Measurements from ENCODE around the gene RNF150. TPM values are rescaled to one million over a fixed set of nuclear protein-coding genes. Genes with fewer than 3 reads are reported as not detected.

The RNF150 gene
- total RNA-seq, 1 donor from 2014 or later = 28.5 TPM

DNA sequence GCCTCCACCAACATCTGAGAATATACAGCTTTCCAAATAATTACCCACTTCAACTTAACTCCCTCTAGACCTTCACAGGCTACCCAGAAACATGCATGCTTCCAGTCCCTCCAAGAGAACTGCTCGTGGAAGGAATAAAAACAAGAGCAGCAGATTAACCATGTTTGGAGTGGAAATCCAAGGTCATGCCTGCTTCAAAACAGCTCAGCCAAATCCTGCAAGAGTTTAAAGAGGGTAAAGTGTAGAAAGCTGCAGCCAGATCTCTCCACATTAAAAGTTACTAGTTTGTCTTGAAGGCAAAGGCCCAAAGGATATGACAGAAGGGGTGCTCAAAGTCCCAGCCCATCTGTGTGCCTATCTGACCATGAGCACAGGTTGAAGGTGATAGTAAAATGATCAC lies 139.3 kb downstream of the RNF150 start:
- no peak for FAIRE-seq

DNA sequence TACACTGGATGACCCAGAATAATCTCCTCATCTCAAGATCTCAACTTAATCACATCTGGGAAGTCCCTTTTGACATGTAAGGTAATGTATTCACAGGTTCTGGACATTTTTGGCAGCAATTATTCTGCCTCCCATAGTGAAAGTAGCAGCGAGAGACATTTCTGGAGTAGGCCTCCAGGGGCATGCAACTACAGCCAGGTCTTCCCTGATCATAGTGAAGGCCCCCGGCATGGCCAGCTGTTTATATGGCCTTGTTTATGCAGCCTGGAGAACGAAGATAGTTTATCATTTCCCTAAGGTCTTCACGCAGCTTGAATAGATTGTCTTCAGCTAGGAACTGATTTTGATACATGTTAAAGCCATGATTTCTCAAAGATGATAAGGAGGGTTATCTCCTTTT lies 139.9 kb downstream of the RNF150 start:
- DNase-seq (ENCODE audit: low spot score in 2 of 2) (no peak), FAIRE-seq (no peak)

More for the DNA sequence above, 139.3 kb downstream of the RNF150 start:
- DNase-seq (ENCODE audit: low spot score in 2 of 2) = no peak

DNA sequence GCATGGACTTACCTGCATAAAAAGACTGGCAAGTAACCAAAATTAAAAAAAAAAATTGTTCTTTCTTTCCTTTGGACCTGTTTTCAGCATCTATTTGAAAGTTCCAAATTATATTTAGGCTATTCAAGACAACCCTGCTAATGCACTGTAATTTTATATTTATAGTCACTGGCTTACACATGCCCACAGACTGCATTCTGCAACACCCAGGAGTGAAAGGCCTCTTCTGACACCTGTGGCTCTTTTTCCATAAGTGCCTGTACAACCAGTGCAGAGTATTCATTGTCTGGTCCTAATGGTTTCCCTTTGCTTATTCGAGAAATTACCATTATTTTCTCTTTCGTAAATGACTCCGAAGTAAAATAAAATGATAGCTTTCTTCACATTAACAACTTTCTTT lies 143.3 kb downstream of the RNF150 start:
- FAIRE-seq (no peak), DNase-seq (ENCODE audit: low spot score in 2 of 2) (no peak)

DNA sequence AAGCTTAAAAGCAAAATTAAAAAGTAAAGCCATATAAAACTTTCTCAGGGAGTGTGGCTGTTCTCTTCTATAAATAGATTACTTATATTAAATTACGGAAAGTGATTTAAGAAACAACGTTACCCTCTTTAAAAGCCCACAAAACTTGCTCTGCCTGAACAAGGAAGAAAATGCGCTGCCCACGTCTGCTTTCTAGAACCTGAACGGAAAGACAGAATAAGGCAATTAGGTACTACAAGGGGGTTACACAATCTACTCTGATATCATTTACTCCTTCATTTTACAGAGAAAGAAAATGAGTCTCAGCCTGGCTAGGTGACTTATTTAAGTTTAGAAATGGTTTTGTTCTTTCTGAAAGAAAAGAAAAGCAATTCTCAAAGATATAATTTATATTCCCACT lies 147.2 kb downstream of the RNF150 start:
- FAIRE-seq = no peak

DNA sequence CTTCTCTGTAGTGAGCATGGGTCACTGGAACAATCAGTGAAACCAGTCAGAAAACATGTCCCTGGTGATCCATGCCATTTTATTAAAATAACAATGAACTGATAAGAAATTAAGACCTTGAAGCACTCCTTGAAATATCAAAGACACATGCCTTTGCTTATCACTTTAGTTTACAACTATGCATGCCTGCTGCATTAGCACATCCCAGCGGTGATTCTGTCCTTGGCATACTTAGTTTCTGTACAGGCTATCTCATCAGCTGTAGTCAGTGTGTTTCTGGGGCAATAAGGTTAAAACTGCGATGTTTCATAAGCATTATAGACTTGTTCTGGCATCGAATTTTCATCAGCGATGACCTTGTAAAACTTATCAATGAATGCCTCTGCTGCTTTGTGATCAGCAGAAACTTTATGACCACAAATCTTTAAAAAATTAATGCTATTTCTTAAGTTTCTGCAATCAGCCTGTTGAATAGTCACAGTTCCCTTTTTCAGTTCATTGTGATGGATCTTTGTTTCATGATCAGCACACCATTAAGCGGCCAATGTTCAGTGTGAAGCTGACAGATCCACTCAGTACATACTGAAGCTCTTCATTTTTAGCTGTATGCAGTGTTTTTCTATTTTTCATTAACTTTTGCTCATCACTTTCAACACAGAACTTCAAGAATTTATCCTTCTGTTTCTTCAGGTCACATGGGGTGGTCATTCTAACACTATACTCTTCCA lies 150.5 kb downstream of the RNF150 start:
- DNase-seq (ENCODE audit: low spot score in 2 of 2) (no peak), FAIRE-seq (no peak)

More for the DNA sequence above, 147.2 kb downstream of the RNF150 start:
- DNase-seq (ENCODE audit: low spot score in 2 of 2) = no peak

DNA sequence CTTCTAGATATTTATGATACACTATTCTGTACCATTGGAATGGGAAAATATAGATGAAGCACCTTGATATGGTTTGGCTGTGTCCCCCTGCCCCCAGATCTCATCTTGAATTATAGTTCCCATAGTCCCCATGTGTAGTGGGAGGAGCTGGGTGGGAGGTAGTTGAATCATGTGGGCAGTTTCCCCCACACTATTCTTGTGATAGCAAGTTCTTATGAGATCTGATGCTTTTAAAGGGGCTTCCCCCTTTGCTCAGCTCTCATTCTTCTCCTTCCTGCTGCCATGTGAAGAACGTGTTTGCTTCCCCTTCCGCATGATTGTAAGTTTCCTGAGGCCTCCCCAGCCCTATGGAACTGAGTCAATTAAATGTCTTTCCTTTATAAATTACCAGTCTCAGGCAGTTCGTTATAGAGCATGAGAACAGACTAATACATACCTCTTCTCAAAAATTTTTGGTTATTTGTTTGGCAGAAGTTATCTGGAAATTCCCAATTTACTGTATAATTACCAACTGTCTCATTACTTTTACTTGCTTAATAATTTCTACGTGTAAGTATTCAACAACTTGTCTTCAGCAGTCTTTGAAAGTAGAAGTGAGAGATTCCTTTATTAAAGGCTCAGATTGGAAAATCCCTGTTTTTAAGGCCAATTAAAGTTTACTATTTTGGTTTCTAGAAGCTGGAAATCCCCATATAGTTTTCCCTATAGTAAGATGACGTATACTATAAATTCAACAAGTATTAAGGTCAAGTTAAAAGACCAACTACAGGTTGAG lies 152.7 kb downstream of the RNF150 start:
- FAIRE-seq = no peak
- DNase-seq (ENCODE audit: low spot score in 2 of 2) = no peak

DNA sequence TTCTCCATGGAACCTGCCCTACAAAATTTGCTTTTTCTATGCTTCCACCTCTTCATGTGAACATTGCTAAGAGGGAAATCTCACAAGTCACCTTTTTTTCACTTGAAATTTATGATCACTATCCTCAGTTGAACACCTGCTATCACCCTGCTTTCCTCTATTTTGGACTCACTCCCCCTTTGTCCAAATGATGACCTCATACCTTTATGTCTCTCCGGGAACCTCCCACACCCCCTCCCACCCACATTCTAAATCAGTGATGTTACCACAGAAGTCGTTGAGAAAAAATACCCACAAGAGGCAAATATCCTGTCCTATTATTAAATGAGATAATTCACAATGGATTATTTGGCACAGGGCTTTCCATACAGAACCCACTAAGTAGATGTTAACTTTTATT lies 156.5 kb downstream of the RNF150 start:
- FAIRE-seq = no peak
- DNase-seq (ENCODE audit: low spot score in 2 of 2) = no peak

DNA sequence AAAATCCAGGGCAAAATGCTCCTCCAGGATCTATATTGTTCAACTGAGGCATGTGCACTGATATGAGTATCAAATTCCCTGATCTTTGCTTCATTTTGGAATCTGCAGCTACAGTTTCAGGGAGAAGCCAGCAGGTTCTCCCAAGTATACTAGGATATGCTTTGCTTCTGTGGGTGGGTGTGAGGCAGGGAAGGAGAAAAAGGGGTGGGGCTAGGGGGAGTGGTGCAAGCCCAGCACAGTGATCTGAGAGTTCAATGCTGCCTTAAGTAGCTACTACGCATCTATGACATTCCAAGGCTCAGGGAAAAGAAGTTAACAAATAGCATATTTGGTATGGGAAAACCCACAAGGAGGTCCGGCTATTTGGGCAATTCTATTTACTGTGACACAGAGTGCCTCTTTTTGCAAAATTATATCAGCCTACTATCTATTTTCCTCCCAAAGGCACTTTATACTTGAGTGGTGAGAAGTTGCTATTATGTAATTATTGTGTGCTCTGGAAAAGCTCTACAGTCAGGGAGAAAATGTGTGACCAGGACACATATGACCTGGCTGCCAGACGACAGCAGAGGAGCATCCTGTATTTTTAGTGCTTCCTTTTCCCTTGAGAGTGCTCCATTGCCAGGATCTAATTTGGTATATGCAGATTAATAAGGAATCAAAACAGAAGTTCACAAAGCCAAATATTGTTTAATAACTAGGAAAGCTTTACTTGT lies 162.0 kb downstream of the RNF150 start:
- DNase-seq (ENCODE audit: low spot score in 2 of 2) (no peak), FAIRE-seq (no peak)

DNA sequence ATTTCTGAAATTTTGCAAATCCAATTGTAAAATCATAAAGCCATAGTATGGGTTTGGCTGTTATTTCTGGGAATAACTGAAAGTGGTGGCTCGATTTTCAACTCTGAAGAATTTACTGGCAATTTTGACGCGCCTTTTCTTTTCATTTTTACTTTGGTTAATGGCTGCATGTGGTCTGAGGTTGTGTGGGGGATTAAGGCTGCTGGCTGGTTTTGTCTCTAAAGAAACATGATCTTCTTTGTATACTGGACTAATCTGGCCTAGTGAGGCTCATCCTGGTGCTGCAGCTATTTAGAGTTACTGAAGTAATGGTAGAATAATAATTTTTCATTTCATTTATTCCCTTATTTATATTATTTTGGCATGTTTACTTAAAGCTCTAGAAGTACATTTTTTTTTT lies 164.0 kb downstream of the RNF150 start:
- DNase-seq (ENCODE audit: low spot score in 2 of 2) (no peak), FAIRE-seq (no peak)

DNA sequence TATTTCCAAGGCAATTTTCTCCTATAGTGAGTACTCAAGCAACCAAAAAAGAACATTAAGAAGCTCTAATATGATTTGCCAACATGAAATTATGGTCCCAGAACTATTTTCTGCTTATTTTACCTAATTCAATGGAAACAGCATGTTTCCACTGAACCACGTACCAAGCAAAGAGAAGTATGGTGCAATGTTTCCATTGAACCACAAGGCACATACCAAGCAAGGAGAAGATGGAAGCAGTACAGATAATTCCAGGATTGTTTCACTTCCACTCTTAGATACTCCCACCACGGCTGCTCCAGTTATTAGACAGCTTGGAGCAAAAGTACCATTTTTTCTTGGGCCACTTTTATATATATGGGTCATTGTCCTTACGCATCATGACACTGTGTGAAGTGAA lies 164.9 kb downstream of the RNF150 start:
- DNase-seq (ENCODE audit: low spot score in 2 of 2) (no peak), FAIRE-seq (no peak)

DNA sequence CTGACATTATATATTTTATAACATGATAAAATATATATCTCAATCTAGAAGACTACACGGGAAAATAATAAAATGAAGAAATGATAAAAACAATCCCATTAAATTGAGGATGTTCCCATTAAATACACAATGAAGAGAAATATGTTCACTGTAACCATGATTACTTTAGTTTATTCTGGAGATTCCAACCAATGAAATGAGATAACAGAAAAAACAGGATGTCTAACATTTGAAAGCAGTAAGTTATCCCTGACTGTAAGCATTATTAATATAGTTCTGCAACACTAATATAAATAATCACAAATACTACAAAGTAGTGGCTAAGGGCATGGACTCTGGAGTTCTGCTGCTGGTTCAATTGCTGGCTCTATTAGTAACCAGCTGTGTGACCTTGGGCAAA lies 169.4 kb downstream of the RNF150 start:
- DNase-seq (ENCODE audit: low spot score in 2 of 2) = no peak
- FAIRE-seq = no peak

DNA sequence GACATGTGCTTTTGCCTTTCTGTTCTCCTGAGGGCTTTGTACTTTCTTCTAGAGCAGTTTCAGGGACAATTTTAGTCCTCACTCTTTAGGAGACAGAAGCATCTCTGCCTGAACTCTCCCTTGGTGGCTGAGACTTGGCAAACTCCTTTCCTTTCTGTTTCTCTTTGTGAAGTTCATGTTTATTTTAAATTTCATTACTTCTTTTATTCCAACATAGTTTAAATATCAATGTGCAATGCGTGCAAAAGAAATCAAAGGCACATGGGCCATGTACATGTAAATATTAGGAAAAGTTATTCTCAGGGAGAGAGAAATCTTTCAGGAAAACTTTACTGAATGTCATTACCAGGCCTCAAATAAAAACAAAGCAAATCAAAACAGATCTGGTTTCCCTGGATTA lies 177.6 kb downstream of the RNF150 start:
- FAIRE-seq = no peak
- no peak for DNase-seq (ENCODE audit: low spot score in 2 of 2)

DNA sequence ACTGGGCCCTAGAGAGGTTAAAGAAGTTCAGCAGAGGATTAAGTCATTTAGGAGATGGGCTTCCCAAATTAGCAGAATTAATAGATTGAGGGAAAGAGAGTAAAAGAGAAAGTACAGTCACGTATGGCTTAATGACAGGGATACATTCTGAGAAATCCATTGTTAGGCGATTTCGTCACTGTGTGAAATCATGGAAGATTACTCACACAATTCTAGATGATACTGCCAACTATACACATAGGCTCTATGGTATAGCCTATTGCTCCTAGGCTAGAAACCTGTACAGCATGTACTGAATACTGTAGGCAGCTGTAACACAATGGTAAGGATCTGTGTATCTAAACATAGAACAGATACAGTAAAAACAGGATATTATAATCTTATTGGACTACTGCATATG lies 180.6 kb downstream of the RNF150 start:
- no peak for DNase-seq (ENCODE audit: low spot score in 2 of 2)
- no peak for FAIRE-seq

DNA sequence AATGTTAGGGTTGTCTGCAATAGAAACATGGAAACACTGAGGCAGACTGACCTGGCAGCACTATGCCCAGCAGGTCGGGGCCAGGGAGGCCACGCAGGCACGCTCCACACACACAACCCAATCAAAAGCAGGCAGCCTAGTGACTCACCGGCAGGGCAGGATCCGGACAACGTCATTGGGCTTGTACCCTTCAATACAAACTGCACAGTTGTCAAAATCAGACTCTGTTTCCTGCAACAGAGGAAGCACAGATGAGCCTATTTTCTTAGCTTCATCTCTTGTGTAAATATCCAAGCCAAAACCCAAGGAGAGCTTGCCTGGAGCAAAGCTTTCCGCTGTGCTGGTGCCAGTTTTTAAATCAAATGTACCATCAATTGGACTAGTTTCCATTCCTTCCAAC lies 185.8 kb downstream of the RNF150 start:
- DNase-seq (ENCODE audit: low spot score in 2 of 2) (no peak), FAIRE-seq (no peak)

DNA sequence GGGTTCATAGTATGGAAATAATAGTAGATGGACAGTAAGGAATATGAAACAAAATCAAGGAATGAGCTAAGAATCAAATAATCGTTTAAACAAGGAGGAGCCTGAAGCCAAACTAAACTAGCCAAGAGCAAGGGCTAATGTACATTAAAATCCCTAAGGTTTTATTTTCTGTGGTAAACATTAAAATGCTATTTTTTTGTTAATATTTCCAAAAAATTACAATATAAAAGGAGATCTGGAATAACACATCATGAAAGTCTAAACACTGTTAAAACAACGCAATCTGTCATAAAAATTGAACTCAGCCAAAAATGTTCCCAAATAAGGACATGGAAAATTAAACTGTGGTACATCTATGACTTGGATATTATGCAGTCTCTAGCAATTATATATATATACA lies 188.2 kb downstream of the RNF150 start:
- DNase-seq (ENCODE audit: low spot score in 2 of 2) (no peak), FAIRE-seq (no peak)

DNA sequence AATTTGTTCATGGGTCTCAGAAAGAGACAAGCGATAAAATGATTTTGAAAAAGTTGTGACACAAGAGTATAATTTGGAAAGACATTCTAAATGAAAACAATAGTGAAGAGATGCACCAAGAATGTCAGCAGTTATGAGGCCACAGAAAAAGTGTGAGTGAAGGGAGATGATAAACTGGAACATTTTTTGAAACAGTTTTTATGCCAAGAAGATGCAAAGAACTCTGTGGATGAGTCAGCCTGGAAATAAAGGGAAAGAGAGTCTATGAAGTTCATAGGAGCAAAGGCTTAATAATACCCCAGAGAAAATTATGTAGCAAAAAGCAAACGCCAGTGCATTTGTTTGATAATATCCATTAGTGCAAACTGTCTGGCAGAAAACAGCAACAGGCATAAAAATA lies 188.7 kb downstream of the RNF150 start:
- FAIRE-seq = no peak

DNA sequence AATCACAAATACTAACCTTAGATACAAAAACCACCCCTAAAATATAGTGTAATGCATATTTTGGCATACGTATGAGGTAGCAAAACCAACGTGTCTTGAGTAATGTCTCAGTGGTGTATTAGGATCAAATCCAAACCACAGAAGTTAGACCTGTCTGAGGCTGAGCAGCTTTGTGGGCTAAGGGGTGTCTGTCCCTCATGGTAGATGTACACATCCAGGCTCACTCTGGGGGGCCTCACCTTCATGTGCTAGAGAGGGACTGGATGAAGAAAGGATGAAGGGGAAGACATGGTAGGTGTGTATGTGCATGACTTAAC lies 189.1 kb downstream of the RNF150 start:
- FAIRE-seq (no peak), DNase-seq (ENCODE audit: low spot score in 2 of 2) (no peak)

More for the DNA sequence above, 188.7 kb downstream of the RNF150 start:
- no peak for DNase-seq (ENCODE audit: low spot score in 2 of 2)

DNA sequence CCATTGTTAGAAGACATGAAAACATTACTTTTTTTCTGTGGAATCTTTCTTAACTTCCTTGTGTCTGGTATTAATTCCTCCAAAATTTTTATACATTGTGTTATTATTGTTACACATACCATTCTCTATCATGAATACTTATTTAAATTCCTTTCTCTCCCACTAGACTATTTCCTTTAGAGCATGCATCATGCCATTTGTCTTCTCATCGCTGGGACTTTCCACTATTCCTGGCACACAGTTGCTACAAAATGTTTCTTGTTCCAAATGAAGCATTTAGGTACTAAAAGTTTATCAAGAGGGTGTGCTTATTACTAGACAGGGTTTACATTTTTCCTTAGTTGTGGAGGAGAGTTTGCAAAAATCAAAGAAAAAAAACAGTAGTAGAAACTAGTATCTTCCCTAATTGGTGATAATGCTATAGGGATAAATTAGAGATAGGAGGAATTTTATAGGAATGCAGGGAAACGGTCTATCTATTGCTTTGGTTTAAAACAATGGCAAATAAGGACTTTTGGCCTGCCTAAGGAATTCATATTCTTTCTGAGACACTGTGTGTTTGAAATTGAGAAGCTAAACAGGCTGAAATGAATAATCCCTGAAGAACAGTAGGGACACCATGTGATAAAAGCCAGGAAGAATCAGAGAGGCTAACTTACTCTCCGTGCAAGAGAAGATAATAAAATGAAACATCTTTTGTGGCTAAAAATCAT lies 189.6 kb downstream of the RNF150 start:
- DNase-seq (ENCODE audit: low spot score in 2 of 2) (no peak), FAIRE-seq (no peak)

DNA sequence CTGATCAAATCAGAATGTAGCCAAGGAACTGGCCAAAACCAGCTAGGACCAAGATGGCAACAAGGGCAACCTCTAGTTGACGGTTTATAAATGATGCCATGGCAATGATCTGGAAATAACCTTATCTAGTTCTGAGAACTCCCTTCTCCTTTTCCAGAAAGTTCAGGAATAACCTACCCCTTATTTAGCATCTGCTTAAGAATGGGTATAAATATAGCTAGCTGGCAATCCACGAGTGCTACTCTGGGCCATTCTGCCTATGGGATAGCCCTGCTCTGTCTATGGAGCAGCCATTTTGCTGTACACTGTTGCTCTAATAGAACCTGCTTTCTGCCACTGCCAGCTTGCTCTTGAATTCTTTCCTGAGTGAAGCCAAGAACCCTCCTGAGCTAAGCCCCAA lies 192.7 kb downstream of the RNF150 start:
- FAIRE-seq (no peak), DNase-seq (ENCODE audit: low spot score in 2 of 2) (no peak)

DNA sequence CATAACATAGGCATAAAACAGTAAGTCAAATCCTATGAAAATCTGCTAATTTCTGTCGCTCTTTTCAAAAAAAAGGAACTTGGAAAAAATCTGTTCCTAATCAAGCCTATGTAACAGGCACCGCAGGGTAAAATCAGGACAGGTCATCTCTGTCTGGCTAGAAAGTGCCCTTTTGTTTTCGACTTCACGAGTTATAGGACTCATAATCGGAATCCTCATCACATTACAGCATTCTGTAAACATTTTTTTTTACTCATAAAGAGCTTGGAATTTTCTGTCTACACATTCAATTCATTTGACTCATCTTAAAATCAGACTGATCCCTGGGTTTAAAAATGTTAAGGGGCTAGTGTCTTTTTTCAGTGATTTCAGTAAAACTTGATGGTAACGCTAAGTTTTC lies 195.4 kb downstream of the RNF150 start:
- FAIRE-seq (no peak), DNase-seq (ENCODE audit: low spot score in 2 of 2) (no peak)

DNA sequence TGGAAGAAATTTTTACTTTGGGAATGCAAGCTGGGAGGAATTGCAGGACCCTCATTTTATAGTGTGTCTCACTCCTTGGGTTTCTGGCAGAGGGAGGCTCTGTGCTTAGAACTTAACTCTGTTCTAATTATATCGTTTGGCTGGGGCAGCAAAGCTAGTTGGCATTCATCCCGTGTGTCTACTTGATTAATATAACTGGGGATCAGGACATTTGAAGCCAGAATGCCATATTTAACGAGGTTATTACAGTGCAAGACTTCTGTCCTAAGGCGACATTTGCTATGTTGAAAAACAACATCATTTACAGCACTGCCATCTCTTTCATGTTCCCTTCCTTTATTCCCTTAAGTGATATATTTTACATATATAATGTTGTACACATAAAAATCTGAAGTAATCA lies 198.0 kb downstream of the RNF150 start:
- no peak for FAIRE-seq

More for the DNA sequence above, 198.0 kb downstream of the RNF150 start:
- no peak for DNase-seq (ENCODE audit: low spot score in 2 of 2)

Measured in frontal cortex (tissue), 4 donors.